Umbilical cord (tissue), 2 donors: Measurements from ENCODE around the gene RAB26. TPM values are rescaled to one million over a fixed set of nuclear protein-coding genes. Genes with fewer than 3 reads are reported as not detected.

Experiments used
- DNase-seq: peaks from one replicate; pipeline ENCODE4 v3.0.0-alpha.2; 2015; ENCODE audit warnings: low spot score
- total RNA-seq: library from RNA; depleted of rRNA; stranded (reverse); fragments of >200 nt; gene quantifications from one replicate; pipeline ENCODE4 v1.2.3, GENCODE V29; 2014; ENCODE audit warnings: low replicate concordance; ENCODE audit not compliant: insufficient read depth

RAB26 gene
- total RNA-seq, 1 donor from 2014 or later = 0.48 TPM

DNA sequence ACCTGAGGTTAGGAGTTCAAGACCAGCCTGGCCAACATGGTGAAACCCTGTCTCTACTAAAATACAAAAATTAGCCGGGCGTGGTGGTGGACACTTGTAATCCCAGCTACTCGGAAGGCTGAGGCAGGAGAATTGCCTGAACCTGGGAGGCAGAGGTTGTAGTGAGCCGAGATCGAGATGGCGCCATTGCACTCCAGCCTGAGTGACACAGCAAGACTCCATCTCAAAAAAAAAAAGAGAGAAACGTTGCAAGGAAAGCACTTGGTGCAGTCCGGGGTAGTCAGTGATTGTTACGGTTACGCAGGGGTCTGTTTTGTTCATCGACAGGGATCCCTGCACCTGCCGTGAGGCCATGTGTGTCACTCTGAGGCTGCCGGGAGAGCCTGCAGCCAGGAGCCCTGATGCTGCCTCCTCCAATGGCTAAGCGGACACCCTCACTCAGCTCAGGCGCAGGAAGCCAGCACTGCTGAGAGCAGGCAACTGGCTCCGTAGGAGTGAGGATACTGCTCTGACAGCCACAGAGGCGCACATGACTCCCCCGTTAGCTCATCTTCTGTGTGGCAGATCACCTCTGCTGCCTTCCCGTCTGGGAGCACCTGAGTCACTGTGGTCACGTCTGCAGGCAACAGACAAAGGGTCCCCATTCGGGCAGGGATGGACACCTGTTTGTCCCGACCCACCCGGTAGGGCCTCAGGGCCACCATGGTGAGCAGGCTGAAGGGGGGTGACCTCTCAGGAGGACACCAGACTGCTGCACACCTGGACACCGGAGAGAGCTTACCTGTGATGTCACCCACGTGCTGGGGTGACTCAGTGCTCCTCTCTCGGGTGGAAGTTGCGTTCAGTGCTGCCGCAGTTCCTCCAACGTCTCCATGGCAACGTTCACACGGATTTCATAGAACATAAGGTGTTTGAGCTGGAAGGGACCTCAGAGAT is 5.2 kb upstream of the RAB26 start:
- DNase-seq = no peak

DNA sequence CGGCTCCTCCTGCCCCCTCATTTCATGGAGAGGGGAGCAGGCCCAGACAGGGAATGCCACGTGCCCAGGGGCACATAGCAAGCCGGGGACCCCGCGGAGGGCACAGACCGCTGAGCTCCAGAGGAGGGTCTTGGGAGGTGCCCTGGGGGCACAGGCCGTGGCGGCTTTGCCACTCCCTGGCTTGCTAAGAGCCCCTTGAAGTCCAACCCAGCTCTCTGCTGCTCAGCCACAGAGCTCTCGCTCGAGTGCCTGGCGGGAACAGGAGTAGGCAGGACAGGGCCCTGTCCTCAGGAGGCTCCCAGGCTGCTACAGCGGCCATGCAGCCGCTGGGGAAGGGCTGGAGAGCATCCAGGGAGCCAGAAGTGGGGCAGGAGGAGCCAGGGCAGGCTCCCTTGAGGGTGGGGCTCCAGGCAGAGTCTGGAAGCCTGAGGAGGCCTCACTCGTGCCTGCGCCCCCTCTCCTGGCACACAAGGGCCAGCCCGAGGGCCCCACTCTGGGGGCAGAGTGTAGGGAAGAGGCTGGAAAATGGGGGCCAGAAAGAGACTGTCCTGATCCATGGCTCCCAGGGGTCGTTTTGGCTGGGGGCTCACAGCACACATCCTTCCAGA is 4.4 kb upstream of the RAB26 start:
- no peak for DNase-seq

- DNase-seq = no peak
These were observed 2.6 kb upstream of the RAB26 start for GRCh38 chr16:2145843-2146242.

DNA sequence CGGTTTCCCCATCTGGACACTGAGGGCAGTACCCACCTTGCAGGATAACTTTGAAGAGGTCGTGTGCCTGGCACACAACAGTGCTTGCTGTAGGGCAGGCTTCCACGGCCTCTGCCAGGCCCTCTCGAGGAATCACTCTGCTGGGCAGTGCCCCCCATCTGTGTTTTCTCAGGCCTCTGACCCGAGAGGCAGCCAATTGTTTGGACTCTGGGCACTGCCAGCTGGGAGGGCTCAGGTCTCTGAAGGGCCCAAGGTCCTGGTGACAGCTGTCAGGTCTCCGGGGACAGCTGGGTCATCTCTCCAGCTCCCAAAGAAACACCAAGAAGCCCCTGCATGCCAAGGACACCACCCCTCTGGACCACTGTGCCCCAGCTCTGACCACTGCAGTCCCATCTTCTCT is 1.0 kb upstream of the RAB26 start:
- DNase-seq = no peak

DNA sequence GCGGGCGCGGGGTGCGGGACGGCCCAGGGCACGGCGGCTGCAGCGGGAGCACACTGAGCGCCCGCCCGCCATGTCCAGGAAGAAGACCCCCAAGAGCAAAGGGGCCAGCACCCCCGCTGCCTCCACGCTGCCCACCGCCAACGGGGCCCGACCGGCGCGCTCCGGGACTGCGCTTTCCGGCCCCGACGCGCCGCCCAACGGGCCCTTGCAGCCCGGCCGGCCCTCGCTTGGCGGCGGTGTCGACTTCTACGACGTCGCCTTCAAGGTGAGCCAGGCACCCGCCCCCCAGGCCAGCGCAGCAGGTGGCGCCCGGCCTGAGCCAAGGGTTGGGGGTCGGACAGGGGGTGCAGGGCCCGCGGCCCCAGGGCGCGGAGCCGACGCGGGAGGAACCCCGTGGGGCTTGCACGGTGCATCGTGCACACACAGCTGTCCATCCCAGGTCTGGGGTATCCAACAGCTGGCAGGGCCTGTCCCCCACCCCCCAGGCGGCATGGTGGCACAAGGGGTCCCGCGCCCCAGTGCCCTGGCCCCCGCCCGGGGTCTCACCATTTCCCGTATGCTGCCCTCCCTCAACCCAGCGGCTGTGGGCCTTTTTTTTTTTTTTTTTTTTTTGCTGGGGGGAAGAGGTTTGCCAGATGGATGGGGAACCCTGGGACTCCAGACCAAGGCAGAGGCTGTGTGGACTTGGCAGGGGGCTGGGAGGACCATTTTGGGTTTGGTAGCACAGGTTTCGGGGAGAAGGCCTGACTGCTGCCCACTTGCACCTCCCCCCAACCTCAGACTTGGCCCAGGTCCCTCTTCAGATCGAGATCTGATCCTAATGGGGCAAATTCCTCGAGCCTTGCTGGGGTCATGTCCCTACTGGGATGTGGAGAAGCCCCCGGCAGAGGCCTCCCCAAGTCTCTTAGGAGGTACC is 547 bp downstream of the RAB26 start:
- DNase-seq = no peak

- DNase-seq = no peak
These were observed 1.4 kb downstream of the RAB26 start for GRCh38 chr16:2149630-2150417.

DNA sequence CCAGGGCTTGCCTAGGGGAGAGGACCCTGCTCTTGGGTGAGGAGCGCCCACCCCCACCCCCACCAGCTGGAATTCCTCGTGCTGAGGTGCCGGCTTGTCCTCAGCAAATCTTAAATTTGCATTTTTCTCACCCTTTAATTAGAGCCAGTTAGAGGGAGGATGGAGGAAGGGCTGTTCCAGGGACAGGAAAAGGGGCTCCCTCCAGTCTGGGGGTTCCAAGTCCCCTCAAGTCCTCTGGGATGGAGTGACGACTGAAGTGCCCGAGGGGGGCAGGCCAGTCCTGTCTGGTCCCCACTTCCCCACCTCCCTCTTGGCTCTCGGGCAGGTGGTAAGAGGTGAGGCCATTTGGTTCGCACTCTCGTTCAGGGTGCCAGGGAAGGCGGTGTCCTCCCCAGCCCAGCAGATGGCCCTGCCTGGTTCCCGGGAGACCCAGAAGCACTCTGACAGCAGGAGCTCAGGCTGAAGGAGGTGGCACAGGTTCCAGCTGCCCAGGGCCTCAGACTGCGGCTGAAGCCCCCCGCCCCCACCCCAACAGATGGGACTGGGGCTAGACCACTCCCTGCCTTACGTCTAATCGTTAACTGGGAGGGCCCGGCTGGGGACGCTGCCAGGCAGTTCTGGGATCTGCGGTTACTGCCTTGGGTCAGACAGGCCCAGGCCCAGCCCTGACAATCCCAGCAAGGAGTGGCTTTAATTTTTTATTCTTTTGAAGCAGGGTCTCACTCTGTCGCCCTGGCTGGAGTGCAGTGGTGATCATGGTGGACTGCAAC is 2.2 kb downstream of the RAB26 start:
- no peak for DNase-seq

- no peak for DNase-seq
These were observed 3.0 kb downstream of the RAB26 start for GRCh38 chr16:2151188-2152091.

GRCh38 chr16:2152695-2153506 is 4.5 kb downstream of the RAB26 start:
- DNase-seq = no peak

GRCh38 chr16:2154533-2155090 is 6.2 kb downstream of the RAB26 start:
- no peak for DNase-seq

DNA sequence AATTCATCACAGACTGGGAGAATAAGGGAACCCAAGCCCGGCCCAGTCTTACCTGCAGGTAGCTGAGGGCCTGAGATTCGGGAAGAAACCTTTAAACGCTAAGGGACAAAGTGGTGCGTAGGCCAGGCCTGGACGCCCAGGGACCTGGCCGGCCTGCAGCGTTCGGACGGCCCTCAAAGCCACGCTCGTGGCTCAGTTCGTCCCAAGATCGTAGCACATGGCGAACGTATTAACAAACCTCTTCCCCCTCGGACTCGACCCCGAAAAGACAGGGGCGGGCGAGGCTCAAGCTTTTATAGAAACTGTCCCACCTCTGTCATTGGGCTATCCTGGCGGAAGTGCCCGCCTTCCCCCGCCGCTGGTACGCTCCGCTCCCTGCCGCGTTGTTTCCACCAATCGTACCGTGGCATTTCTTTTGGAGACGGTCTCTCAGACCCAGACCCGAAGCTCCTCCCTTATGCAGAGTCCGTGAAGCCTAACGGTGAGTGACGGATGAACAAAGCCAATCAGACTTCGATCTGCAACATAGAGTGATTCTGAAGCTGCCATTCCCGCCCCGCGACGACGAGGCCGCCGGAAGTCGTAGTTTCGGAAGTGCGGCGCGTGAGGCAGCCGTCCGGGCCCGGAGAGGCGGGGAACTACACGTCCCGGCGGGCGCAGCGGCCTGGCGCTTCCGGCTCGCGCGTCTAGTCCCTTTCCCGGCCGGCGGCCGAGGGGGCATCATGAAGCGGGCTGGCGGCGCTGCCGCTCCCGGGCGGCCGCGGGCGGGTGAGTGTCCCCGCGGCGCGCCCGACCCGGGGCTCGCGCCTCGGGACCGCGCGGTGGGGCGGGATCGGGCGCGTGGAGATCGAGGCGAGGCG is 6.9 kb downstream of the RAB26 start, which contains the start of gene TRAF7:
TSS of gene TRAF7 (plus strand) at position 692 of the 860 bp plus-strand sequence. CDS start 8,139 bp downstream, outside the sequence.
- peak; percentile 100 for DNase-seq

GRCh38 chr16:2155977-2156848 is 7.8 kb downstream of the RAB26 start:
- peak; percentile 56 for DNase-seq

- no peak for DNase-seq
These were observed 8.4 kb downstream of the RAB26 start for GRCh38 chr16:2156849-2157224.

DNA sequence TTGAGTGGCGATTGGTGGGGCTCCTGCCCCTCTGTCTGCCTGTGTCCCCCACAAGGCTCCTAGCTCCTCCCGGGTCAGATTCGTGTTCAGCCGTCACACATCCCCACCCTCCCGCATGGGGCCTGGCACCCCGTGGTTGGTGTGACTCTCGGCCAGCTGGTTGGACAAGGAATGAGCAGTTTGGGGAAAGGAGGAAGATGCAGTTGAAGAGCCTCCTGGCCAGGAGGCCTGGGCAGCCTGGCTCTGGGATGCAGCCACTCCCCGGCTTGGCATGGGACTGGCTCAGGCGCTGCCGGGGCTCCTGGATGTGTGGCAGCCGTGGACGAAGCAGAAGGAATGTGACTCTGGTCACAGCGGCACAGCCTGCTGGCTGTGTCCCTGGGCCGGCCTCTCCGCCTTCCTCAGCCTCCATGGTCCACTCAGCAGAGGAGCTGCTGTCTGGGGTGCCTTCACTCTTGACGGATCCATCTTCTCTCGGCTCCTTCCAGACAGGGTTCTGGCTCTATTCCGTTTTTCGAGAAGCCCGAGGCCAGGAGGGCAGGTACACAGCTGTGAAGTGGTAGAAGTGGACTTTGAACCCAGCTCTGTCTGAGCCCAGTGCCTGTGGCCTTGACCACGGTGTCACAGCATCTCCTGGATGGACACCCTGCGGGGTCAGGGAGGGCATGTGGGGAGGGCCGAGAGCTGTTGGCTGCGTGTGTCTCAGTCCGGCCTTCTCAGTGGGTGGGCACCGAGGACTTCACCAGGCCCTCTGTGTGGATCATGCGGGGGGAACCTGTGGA is 9.2 kb downstream of the RAB26 start:
- DNase-seq = no peak

GRCh38 chr16:2158262-2158638 is 9.8 kb downstream of the RAB26 start:
- DNase-seq = no peak
